Measurements from ENCODE around the gene DLGAP4.
A peak's percentile ranks its signal among the peaks of the same experiment; 100 is the strongest.

DLGAP4 gene

GRCh38 chr20:36421641-36422040, 115.5 kb downstream of the DLGAP4 start:
- DNase-seq, result no peak

- DNase-seq, result no peak
These were observed 118.2 kb downstream of the DLGAP4 start for GRCh38 chr20:36424314-36424713.

- DNase-seq, result no peak
These were observed 119.0 kb downstream of the DLGAP4 start for GRCh38 chr20:36425166-36425565.

GRCh38 chr20:36431604-36432003, 125.5 kb downstream of the DLGAP4 start:
- no peak for DNase-seq

DNA sequence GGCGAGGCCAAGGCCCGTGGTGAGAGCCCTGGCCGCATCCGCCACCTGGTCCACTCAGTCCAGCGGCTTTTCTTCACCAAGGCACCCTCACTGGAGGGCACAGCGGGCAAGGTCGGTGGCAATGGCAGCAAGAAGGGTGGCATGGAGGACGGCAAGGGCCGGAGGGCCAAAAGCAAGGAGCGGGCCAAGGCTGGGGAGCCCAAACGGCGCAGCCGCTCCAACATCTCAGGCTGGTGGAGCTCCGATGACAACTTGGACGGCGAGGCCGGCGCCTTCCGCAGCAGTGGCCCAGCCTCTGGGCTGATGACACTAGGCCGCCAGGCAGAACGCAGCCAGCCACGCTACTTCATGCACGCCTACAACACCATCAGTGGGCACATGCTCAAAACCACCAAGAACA, 126.0 kb downstream of the DLGAP4 start:
- DNase-seq, result no peak

DNA sequence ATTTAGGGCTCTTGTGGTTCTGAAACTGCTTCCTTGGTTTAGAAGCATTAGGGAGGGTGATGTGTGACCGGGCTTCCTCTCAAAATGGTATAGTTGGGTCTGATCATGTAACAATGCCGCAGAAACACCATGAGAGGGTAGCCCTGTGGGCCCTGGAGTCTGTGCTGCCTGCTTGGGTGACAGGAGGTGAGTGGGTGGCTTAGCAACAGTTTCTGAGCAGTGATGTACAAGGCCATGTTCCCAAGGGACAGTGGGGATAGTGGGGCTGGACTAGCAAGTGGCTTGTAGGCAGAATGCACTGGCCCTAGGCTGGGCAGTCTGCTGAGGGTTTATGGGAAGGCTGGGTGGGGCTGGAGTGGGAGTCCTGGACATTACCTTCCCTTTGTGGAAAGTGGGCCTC, 128.2 kb downstream of the DLGAP4 start:
- DNase-seq, result no peak

GRCh38 chr20:36435124-36435523, 129.0 kb downstream of the DLGAP4 start:
- DNase-seq, result no peak

GRCh38 chr20:36435592-36436541, 129.7 kb downstream of the DLGAP4 start:
- peak; percentile 81 for DNase-seq

DNA sequence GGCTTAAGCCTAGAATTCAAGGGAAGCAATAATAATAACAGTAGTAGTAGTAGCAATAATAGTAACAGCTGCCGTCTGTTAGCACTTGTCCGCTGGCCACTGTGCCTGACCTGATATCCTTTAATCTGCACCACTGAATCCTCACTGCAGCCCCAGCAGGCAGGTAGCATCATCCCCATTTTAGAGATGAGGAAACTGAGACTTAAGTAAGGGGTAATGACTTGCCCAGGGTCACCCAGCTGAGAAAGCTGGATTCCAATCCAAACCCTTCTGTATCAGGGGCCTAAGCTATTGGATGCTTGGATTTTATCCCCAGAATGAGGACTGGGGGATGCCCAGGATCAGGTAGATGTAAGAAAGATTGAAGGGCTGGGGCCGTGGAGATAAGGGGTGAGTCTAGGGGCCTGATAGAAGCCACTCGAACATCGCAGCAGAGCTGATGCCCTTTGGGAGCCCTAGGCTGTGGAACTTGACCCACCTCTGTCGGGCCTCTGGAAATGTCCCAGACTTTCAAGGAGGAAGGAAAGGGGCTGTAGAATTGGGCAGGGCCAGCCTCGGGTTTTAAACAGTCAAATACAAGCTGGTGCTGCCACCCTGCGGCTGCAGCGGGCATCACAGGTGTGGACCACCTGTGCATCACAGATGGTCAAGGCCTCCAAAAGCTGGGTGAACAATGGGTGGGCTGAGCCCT, 133.0 kb downstream of the DLGAP4 start:
- peak; percentile 69 for DNase-seq

DNA sequence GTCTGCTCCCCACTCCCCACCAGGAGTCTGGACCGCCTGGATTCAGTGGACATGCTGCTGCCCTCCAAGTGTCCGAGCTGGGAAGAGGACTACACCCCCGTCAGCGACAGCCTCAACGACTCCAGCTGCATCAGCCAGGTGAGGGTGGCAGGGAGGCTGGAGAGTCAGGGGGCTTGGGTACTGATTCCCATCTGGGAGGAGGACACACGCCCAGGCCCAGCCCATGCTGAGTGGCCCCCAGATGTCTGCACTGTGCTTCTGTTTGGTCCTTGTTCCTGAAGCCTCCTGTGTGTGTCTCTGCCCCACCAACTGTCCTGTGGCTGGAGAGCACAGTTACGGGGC, 133.6 kb downstream of the DLGAP4 start:
- DNase-seq, result no peak

DNA sequence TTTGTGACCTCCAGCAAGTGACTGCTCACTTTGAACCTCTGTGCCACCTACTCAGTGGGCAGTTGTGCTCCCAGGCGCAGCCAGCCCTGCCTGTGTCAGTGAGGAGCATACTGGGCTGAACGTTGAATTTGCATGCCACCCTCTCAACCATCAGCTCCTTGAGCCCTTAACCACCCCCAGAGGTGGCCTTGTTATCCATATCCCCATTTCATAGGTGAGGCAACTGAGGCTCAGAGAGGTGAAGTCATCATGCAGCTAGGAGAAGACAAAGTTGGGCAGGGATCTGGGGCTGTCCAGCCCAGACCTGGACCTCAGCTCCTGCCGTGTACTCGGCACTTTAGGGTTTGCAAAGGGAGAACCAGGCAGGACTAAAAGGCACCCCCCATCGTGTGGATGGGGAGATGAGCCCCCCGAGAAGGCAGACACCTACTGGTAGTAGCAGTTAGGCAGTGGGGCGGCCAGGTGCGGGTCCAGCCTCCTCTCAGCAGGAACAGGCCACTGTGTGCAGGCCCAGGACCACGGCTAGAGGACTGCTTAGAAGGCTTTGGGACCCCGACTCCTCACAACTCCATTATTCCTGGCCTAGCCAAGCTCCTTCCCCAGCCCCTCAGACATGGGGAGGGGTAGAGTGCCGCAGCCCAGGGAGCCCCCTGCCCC, 134.4 kb downstream of the DLGAP4 start:
- no peak for DNase-seq

DNA sequence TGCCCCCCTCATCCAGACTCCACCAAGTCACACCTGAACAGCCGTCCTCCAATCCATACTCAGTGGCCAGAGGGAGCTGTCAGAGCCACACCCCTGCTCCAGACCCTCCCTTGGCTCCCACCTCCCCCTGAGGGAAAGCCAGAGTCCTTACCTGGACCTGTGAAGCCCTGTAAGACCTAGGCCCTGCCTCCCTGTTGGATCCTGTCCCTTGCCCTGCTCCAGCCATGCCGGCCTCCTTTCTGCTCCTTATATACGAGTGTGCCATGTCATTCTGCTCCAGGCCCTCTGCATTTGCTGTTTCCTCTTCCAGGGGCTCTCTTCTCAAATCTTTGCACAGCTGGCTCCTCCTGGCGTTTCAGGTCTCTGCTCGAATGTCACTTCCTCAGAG, 134.9 kb downstream of the DLGAP4 start:
- DNase-seq, result no peak

DNA sequence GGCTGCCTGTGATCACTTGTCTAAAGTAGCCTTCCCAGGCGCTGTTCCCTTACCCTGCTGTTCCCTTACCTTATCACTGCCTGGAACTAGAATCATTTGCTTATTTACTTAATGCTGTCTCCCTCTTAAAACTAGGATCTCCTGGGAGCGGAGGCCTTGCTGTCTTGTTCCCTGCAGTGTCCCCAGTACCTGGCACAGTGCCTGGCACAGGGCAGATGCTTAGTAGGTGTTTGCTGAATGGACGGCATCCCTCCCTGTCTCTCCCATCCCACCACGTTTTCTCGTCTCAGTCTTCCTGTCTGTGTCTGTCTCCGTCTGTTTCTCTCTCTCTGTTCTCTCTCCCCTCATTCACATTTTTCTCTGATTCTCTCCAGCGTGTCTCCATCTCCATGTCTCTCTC, 135.3 kb downstream of the DLGAP4 start:
- DNase-seq, result no peak

DNA sequence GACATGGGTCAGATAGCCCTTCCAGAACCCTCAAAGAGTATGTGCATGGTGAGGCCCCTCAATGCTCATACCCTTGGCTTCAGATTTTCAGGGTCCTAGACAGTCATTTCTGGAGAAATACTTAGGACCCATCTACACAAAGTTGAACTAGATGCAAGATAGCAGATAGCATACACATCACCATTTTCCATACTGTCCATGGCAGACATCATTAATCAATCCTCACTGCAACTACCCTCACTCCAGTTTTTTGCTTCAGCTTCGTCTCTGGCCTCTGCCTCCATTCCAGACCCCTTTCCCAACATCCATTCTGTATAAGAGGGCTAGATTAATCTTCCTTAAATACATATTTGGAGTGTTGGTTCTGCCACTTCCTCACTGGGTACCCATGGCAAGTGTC, 139.7 kb downstream of the DLGAP4 start:
- DNase-seq, result no peak

DNA sequence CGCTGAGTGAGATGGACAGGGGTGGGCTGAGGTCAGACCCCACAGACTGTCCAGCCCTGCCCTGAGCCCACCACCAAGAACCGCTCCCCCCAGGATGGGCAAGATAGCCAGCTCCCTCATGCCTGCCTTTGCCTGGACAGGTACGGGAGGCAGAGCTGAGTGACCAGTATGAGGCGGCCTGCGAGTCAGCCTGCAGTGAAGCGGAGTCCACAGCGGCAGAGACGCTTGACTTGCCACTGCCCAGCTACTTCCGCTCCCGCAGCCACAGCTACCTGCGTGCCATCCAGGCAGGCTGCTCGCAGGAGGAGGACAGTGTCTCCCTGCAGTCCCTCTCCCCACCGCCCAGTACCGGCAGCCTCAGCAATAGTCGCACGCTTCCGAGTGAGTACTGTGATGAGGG, 140.4 kb downstream of the DLGAP4 start:
- DNase-seq, result no peak

DNA sequence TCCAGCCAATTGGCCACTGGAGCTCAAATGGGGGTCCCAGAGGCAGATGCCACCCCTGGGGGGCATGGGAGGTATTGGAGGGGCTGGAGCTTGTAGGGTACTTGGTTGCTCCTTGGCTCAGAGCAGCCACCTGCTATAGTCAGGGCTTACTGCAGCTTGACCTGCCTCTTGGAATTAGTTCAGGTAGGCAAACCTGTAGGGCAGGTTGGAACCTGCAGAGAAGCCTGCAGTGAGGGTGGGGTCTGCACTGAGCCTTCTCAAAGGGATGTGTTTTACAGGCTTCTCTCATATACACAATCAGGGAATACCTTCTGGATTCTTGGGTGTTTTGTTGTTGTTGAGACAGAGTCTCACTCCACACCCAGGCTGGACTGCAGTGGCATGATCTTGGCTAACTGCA, 141.0 kb downstream of the DLGAP4 start:
- no peak for DNase-seq

GRCh38 chr20:36449663-36450062, 143.5 kb downstream of the DLGAP4 start:
- no peak for DNase-seq

- DNase-seq, result no peak
These were observed 148.2 kb downstream of the DLGAP4 start for GRCh38 chr20:36454332-36454697.

DNA sequence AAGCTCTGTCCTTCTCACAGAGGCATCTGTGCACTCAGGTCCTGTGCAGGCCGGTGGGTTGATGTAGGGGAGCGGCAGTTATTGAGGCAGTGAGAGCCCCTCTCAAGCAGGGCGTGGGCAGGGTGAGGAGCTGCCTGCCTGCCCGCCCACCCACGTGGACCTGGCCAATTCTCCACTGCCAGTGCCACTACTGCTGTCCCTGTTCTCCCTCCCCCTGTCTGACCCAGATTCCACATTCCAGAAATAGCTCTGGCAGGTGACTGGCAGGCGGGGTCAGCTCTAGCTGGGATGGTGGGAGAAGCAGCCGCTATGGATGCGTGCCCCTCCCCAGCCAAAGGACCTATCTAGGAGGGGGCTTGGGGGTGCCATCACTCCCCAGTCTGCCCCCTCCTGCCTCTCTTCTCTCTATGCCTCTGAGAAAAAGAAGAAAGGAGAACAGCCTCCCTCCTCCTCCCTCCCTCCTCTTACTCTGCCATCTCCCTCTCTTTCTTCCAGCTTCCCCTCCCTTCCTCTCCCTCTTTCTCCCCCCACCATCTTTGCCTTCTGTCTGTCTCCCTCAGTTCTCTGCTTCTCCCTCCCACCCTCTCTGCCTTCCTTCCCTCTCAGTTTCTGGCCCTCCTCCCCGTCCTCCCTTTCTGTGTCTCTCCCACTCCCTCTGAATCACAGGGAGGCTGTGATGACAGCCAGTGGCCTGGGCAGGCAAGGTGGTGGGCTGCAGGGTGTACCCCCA, 148.7 kb downstream of the DLGAP4 start:
- DNase-seq, result no peak

GRCh38 chr20:36455972-36456625, 150.0 kb downstream of the DLGAP4 start:
- DNase-seq, result no peak

DNA sequence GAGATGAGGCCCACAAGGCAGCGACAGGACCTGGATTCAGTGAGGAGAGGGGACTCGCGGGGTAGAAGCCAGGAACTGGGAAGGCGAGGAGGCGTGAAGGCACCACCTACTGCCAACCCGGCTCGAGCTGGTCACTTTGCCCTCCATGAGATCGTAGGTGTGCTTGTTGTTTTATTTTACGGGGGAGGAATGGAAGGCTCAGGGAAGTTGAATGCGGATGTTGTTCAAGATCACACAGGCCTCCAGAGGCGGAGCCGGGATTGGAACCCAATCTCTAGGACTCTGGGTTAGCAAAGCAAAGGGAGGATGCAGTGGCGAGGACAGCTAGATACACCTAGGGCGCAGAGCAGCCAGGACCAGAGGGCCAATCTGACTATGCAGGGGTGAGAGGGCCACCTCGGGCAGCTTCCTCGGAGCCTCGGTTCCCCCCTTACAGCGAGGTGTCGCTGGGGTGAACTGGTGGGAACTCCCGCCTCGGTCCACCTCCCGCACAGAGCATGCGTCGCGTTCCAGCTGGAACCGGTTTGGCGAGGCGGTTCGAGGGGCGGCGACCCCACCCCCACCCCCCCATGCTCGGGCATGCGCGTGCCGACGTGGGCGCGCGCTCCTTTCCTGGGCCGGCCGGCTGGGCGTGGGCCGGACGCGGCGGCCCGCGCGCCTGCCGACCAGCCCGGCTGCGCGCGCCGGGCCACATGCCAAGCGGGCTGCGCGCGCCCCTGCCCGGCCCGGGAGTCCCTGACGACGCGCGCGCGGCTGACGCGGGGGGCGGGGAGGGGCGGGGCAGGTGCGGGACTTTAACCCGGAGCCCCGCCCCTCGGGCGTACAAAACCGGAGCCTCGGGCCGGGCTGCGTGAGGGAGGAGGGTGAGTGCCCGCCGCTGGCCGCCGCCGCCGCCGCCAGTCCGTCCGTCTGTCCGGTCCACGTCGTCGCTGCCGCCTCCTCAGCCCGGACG, 154.8 kb downstream of the DLGAP4 start:
- peak; percentile 97 for DNase-seq
